Liver (tissue), 9 donors: ENCODE data around the gene BCAP31. TPM values are rescaled to one million over a fixed set of nuclear protein-coding genes. Genes with fewer than 3 reads are reported as not detected.

Source experiments
- DNase-seq: peaks from one replicate; pipeline ENCODE4 v3.0.0-alpha.2; 2017; ENCODE audit warnings: low spot score
- H3K27ac ChIP-seq, 2 donors: one replicate each; pipeline ENCODE4 v1.7.0; 2013; ENCODE audit warnings: inconsistent platforms in 2 of 2, low read length in 2 of 2, control low read depth in 1 of 2, low read depth in 1 of 2, mild to moderate bottlenecking in 1 of 2
- H3K27me3 ChIP-seq, 4 donors: one replicate each; pipeline versions ENCODE4 v1.6.1 to v1.7.0; 2013; ENCODE audit warnings: low read length in 3 of 4, inconsistent platforms in 1 of 4, mild to moderate bottlenecking in 1 of 4, moderate library complexity in 1 of 4; ENCODE audit not compliant: control insufficient read depth in 4 of 4, insufficient read depth in 4 of 4
- H3K36me3 ChIP-seq, 4 donors: one replicate each; pipeline versions ENCODE4 v1.6.1 to v1.7.0; 2013; ENCODE audit warnings: low read length in 3 of 4, mild to moderate bottlenecking in 3 of 4, low read depth in 1 of 4, moderate library complexity in 1 of 4; ENCODE audit not compliant: control insufficient read depth in 4 of 4, insufficient read depth in 3 of 4
- H3K4me1 ChIP-seq, 4 donors: one replicate each; pipeline versions ENCODE4 v1.6.1 to v1.7.0; 2013; ENCODE audit warnings: low read length in 3 of 4, mild to moderate bottlenecking in 3 of 4, moderate library complexity in 1 of 4; ENCODE audit not compliant: control insufficient read depth in 4 of 4, insufficient read depth in 4 of 4
- H3K4me3 ChIP-seq, 3 donors: one replicate each; pipeline versions ENCODE4 v1.6.1 to v1.7.0; 2013; ENCODE audit warnings: low read length in 3 of 3, control low read depth in 1 of 3, low read depth in 1 of 3, mild to moderate bottlenecking in 1 of 3
- H3K9ac ChIP-seq, 2 donors: one replicate each; pipeline ENCODE4 v1.7.0; 2013; ENCODE audit warnings: low read length in 2 of 2, mild to moderate bottlenecking in 2 of 2, moderate library complexity in 2 of 2, control low read depth in 1 of 2, low read depth in 1 of 2
- H3K9me3 ChIP-seq, 4 donors: one replicate each; pipeline versions ENCODE4 v1.6.1 to v1.7.0; 2013; ENCODE audit warnings: low read length in 3 of 4; ENCODE audit not compliant: control insufficient read depth in 4 of 4
- EGR1 ChIP-seq, 2 donors: IDR thresholded peaks; 2 replicates each; pipeline ENCODE4 v1.6.1; 2016 to 2018; ENCODE audit warnings: antibody characterized with exemption in 2 of 2, low read depth in 2 of 2
- FOXA1 ChIP-seq: IDR thresholded peaks from 2 replicates; pipeline ENCODE4 v1.6.1; 2016; ENCODE audit warnings: antibody characterized with exemption
- FOXA2 ChIP-seq: IDR thresholded peaks from 2 replicates; pipeline ENCODE4 v1.6.1; 2016; ENCODE audit warnings: antibody characterized with exemption
- GABPA ChIP-seq, 2 donors: IDR thresholded peaks in 1 of 2; conservative IDR thresholded peaks in 1 of 2; 2 replicates each; pipeline ENCODE4 v1.6.1; 2016; ENCODE audit warnings: antibody characterized with exemption in 2 of 2, mild to moderate bottlenecking in 1 of 2, moderate library complexity in 1 of 2
- HNF4A ChIP-seq, 2 donors: conservative IDR thresholded peaks; 2 replicates each; pipeline ENCODE4 v1.6.1; 2016; ENCODE audit warnings: antibody characterized with exemption in 2 of 2, mild to moderate bottlenecking in 2 of 2
- HNF4G ChIP-seq: IDR thresholded peaks from 2 replicates; pipeline ENCODE4 v1.6.1; 2016; ENCODE audit warnings: antibody characterized with exemption
- JUND ChIP-seq, 2 donors: IDR thresholded peaks; 2 replicates each; pipeline ENCODE4 v1.6.1; 2016; ENCODE audit warnings: antibody characterized with exemption in 2 of 2
- NR2F2 ChIP-seq: IDR thresholded peaks from 2 replicates; pipeline ENCODE4 v1.6.1; 2016; ENCODE audit warnings: antibody characterized with exemption
- RAD21 ChIP-seq, 2 donors: IDR thresholded peaks; 2 replicates each; pipeline ENCODE4 v1.6.1; 2016; ENCODE audit warnings: antibody characterized with exemption in 2 of 2, mild to moderate bottlenecking in 2 of 2
- RXRA ChIP-seq, 2 donors: IDR thresholded peaks; 2 replicates each; pipeline ENCODE4 v1.6.1; 2017 to 2018; ENCODE audit warnings: antibody characterized with exemption in 2 of 2, mild to moderate bottlenecking in 1 of 2
- SP1 ChIP-seq: IDR thresholded peaks from 2 replicates; pipeline ENCODE4 v1.6.1; 2018; ENCODE audit warnings: antibody characterized with exemption, mild to moderate bottlenecking
- TAF1 ChIP-seq: conservative IDR thresholded peaks from 2 replicates; pipeline ENCODE4 v1.6.1; 2016; ENCODE audit warnings: antibody characterized with exemption, mild to moderate bottlenecking
- YY1 ChIP-seq: IDR thresholded peaks from 2 replicates; pipeline ENCODE4 v1.6.1; 2016; ENCODE audit warnings: antibody characterized with exemption, mild to moderate bottlenecking
- WGBS: extraction: QIAGEN DNeasy Blood & Tissue Kit; methylation state at CpG from one replicate; pipeline ENCODE4 v1.1.7; 2013; 5-methylcytosine and 5-hydroxymethylcytosine counted together
- polyA plus RNA-seq, 2 donors: library from polyadenylated mRNA; stranded (reverse) in 1 of 2; unstranded in 1 of 2; fragments of 200-250 nt in 1 of 2; fragments of >200 nt in 1 of 2; fragmentation: Nextera tagmentation in 1 of 2; extraction: Ambion mirVana in 1 of 2; gene quantifications; one replicate each; pipeline versions ENCODE4 v1.2.1 to v1.2.3, GENCODE V29; 2013 to 2015
- total RNA-seq, 2 donors: library from RNA; depleted of rRNA; stranded (reverse); fragments of >200 nt; gene quantifications; one replicate each; pipeline ENCODE4 v1.2.3, GENCODE V29; 2014
- TF ChIP-seq, protein P1 (sequence below): IDR thresholded peaks from 2 replicates; pipeline ENCODE4 v1.6.1; 2016; ENCODE audit warnings: antibody characterized with exemption
- TF ChIP-seq, protein P2 (sequence below): IDR thresholded peaks from 2 replicates; pipeline ENCODE4 v1.6.1; 2016; ENCODE audit warnings: antibody characterized with exemption
- TF ChIP-seq, protein P3 (sequence below): IDR thresholded peaks from 2 replicates; pipeline ENCODE4 v1.6.1; 2016; ENCODE audit warnings: antibody characterized with exemption, mild to moderate bottlenecking
- TF ChIP-seq, protein P4 (sequence below): IDR thresholded peaks from 2 replicates; pipeline ENCODE4 v1.6.1; 2016; ENCODE audit warnings: antibody characterized with exemption
- donor health status: healthy.
- donor health status: healthy.
- donor health status: healthy.
- donor health status: healthy.
- donor health status: healthy.

Gene BCAP31
- total and polyA plus RNA-seq, 4 donors = 64.6 to 158 (median 119) TPM

DNA sequence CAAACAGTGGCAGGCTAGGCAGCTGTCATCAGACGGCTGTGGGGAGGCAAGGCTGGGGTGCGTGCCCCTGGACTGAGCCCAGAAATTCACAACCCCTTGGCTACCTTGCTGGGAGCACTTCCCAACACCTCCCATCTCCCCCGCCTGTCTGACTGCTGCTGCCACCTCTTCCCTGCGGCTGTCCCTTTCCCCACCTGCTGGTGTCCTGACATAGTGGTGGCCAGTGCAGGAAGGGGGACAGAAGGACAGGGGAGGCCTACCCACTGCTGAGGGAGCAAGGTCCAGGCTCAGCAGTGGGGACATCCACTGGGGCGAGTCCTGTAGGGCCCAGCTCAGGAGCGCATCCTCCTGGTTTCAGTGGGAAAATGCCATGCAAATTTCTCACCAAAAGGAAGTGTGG is 3.9 kb upstream of the BCAP31 start:
- Histone ChIP-seq H3K4me3 (no peak overlapping the region), H3K9me3 (no peaks in the 10 kb centered on the region), H3K4me1 (peaks cover 24 to 37% (median 32%) of the 10 kb centered on the region in 4 donors), H3K9ac (no peak overlapping the region), H3K27me3 (no peaks in the 10 kb centered on the region), H3K36me3 (peaks cover 0 to 2% (median 0%) of the 10 kb centered on the region in 4 donors), H3K27ac (no peak overlapping the region)
- TF ChIP-seq RXRA (IDR thresholded peaks at IDR 0.05) = no peak
- no peak for TF ChIP-seq HNF4A (conservative IDR thresholded peaks at IDR 0.05)
- DNase-seq = no peak
- 91% methylated on average over 6 of the region's 6 CpGs for WGBS

DNA sequence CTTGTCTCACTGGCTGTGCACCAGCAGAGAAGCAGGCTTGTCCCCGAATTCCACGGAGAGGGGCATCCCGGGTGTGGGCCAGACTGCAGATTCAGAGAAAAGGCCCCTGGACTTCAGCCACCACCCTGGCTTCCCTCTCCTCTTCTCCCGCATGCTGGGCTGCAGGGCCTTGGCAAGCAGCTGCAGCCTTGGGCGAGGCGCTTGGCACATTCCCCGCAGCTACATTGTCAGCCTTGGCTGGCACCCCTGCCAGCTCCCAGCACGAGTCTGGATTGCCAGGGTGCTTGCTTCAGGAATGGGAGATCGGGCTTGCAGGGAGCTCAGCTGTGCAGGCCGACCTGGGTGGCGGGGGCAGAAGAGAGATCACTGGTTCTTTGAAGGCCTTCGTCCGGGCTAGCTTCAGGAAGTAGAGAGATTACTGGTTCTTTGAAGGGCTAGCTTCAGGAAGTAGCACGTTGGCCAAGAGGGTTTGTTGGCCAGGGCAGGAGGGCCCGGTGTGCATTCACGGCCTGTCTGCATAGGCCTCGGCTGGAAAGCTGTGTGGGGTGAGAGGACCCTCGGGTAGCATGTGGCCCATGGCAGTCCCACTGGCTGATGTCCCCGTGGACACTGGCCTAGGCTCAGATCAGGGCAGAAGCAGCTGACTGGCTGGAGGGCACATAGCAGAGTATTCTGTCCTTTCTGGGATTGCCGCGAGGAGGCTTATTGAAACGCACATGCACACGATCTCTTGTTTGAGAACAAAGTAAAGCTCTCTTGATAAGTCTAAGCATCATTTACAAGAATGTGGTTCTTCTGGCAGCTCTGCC is 3.1 kb upstream of the BCAP31 start:
- 20% methylated on average over 23 of the region's 23 CpGs for WGBS
- TF ChIP-seq HNF4G (no peak), JUND (IDR thresholded peaks at IDR 0.05) (no peak)
- TF ChIP-seq, protein P1, sequence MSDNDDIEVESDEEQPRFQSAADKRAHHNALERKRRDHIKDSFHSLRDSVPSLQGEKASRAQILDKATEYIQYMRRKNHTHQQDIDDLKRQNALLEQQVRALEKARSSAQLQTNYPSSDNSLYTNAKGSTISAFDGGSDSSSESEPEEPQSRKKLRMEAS = peak; percentile 18
- DNase-seq = no peak
- peaks cover 24 to 44% (median 38%) of the 10 kb centered on the region in 4 donors for H3K4me1 ChIP-seq
- H3K9me3 ChIP-seq = no peaks in the 10 kb centered on the region
- no peaks in the 10 kb centered on the region for H3K27me3 ChIP-seq
- peak overlapping the region in 1 of 3 donors; percentile 82 for H3K4me3 ChIP-seq
- H3K9ac ChIP-seq = peak overlapping the region in 1 of 2 donors; percentile 47
- peak overlapping the region; percentile 86 to 88 for H3K27ac ChIP-seq
- H3K36me3 ChIP-seq = peaks cover 0 to 2% (median 0%) of the 10 kb centered on the region in 4 donors

DNA sequence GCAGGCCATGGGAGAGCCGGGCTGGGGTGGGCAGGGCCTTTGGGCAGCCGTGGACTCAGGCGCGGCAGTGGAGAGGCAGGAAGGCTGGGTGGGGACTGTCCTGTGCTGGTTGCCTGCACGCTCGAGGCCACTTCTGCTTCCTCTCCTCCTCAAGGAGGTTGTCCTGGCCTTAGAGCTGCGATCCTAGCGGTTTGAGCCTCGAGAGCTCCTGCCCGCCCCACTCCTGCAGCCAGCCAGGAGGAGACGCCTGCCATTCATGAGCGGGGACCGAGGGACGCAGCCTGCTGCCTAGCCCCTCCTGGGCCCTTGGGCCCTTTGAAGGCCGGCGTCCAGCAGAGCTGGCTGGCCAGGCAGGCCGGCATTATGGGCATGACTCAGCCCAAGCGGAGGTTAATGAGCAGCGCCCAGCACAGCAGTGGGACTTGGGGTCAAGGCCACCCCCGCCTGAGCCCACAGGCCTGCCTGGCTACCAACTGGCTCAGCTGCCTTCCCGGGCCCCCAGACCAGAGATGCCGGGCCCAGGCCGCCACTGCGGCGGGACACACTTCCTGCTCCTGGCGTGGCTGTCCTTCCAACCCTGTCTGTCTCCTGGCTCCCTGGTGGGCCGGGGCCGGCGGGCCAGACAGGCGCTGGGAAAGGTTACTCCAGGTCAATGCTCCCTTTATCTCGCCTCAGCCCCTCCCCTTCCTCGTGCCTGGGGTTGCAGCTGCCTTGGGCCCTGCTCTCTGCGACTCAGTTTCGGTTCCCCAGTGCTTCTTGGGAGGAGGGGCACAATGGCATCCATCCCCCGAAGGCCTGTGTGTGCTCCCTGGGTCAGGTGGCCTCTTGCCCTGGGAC is 2.3 kb upstream of the BCAP31 start:
- H3K9me3 ChIP-seq = no peaks in the 10 kb centered on the region
- H3K36me3 ChIP-seq = peaks cover 0 to 2% (median 0%) of the 10 kb centered on the region in 4 donors
- 11% methylated on average over 35 of the region's 35 CpGs for WGBS
- H3K27ac ChIP-seq = peak overlapping the region; percentile 86 to 88
- H3K4me1 ChIP-seq = peaks cover 24 to 44% (median 37%) of the 10 kb centered on the region in 4 donors
- peak; percentile 44 for DNase-seq
- H3K27me3 ChIP-seq = no peaks in the 10 kb centered on the region
- H3K9ac ChIP-seq = peak overlapping the region; percentile 13 to 47
- peak overlapping the region in 1 of 3 donors; percentile 82 for H3K4me3 ChIP-seq
- TF ChIP-seq, protein P2, sequence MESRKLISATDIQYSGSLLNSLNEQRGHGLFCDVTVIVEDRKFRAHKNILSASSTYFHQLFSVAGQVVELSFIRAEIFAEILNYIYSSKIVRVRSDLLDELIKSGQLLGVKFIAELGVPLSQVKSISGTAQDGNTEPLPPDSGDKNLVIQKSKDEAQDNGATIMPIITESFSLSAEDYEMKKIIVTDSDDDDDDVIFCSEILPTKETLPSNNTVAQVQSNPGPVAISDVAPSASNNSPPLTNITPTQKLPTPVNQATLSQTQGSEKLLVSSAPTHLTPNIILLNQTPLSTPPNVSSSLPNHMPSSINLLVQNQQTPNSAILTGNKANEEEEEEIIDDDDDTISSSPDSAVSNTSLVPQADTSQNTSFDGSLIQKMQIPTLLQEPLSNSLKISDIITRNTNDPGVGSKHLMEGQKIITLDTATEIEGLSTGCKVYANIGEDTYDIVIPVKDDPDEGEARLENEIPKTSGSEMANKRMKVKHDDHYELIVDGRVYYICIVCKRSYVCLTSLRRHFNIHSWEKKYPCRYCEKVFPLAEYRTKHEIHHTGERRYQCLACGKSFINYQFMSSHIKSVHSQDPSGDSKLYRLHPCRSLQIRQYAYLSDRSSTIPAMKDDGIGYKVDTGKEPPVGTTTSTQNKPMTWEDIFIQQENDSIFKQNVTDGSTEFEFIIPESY = no peak
- TF ChIP-seq RAD21 (IDR thresholded peaks at IDR 0.05) (no peak), FOXA2 (no peak), EGR1 (IDR thresholded peaks at IDR 0.05; ENCODE audit: low read depth in 2 of 2) (no peak), FOXA1 (no peak), SP1 (peak; percentile 32), TAF1 (no peak), RXRA (IDR thresholded peaks at IDR 0.05) (peak; percentile 64 to 74), YY1 (no peak), HNF4G (no peak), HNF4A (conservative IDR thresholded peaks at IDR 0.05) (peak in 1 of 2 donors; percentile 25), GABPA (IDR thresholded peaks at IDR 0.05 in 1 of 2, conservative IDR thresholded peaks at IDR 0.05 in 1 of 2) (no peak), NR2F2 (peak; percentile 25), JUND (IDR thresholded peaks at IDR 0.05) (no peak)
- TF ChIP-seq, protein P3, sequence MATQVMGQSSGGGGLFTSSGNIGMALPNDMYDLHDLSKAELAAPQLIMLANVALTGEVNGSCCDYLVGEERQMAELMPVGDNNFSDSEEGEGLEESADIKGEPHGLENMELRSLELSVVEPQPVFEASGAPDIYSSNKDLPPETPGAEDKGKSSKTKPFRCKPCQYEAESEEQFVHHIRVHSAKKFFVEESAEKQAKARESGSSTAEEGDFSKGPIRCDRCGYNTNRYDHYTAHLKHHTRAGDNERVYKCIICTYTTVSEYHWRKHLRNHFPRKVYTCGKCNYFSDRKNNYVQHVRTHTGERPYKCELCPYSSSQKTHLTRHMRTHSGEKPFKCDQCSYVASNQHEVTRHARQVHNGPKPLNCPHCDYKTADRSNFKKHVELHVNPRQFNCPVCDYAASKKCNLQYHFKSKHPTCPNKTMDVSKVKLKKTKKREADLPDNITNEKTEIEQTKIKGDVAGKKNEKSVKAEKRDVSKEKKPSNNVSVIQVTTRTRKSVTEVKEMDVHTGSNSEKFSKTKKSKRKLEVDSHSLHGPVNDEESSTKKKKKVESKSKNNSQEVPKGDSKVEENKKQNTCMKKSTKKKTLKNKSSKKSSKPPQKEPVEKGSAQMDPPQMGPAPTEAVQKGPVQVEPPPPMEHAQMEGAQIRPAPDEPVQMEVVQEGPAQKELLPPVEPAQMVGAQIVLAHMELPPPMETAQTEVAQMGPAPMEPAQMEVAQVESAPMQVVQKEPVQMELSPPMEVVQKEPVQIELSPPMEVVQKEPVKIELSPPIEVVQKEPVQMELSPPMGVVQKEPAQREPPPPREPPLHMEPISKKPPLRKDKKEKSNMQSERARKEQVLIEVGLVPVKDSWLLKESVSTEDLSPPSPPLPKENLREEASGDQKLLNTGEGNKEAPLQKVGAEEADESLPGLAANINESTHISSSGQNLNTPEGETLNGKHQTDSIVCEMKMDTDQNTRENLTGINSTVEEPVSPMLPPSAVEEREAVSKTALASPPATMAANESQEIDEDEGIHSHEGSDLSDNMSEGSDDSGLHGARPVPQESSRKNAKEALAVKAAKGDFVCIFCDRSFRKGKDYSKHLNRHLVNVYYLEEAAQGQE = no peak
- TF ChIP-seq, protein P4, sequence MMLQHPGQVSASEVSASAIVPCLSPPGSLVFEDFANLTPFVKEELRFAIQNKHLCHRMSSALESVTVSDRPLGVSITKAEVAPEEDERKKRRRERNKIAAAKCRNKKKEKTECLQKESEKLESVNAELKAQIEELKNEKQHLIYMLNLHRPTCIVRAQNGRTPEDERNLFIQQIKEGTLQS = no peak
- TF ChIP-seq, protein P1 = no peak
